Measurements from ENCODE around the gene SLC2A13. TPM values are rescaled to one million over a fixed set of nuclear protein-coding genes. Genes with fewer than 3 reads are reported as not detected.

The SLC2A13 gene
- total RNA-seq, 2 donors from 2014 or later, result 5.9 to 13.7 TPM

GRCh38 chr12:39956725-39957124 lies 149.2 kb downstream of the SLC2A13 start:
- H3K36me3 ChIP-seq, result no peaks in the 10 kb centered on the region
- H3K4me1 ChIP-seq (replicated peaks), result no peaks in the 10 kb centered on the region
- no peak for DNase-seq (ENCODE audit: low spot score)
- intact Hi-C loops (cut with DNase I), result no loop called here
- H3K4me3 ChIP-seq, result no peak overlapping the region
- 94% methylated on average over 2 of the region's 2 CpGs for WGBS
- no peak overlapping the region for H3K27ac ChIP-seq
- TF ChIP-seq CTCF (IDR thresholded peaks at IDR 0.05), result no peak
- TF ChIP-seq POLR2AphosphoS5 (IDR thresholded peaks at IDR 0.05), result no peak
- TF ChIP-seq POLR2A (IDR thresholded peaks at IDR 0.05), result no peak
- H3K27me3 ChIP-seq (replicated peaks; ENCODE audit: insufficient read depth), result no peaks in the 10 kb centered on the region
- H3K9me3 ChIP-seq, result no peaks in the 10 kb centered on the region

- TF ChIP-seq POLR2AphosphoS5 (IDR thresholded peaks at IDR 0.05) (no peak), CTCF (IDR thresholded peaks at IDR 0.05) (no peak), POLR2A (IDR thresholded peaks at IDR 0.05) (no peak)
- no peaks in the 10 kb centered on the region for H3K9me3 ChIP-seq
- no peaks in the 10 kb centered on the region for H3K36me3 ChIP-seq
- H3K27me3 ChIP-seq (replicated peaks; ENCODE audit: insufficient read depth), result no peaks in the 10 kb centered on the region
- H3K4me3 ChIP-seq, result no peak overlapping the region
- H3K27ac ChIP-seq, result no peak overlapping the region
- no peaks in the 10 kb centered on the region for H3K4me1 ChIP-seq (replicated peaks)
- intact Hi-C loops (cut with DNase I), result no loop called here
- no peak for DNase-seq (ENCODE audit: low spot score)
- 95% methylated on average over 14 of the region's 14 CpGs for WGBS
Observed at GRCh38 chr12:39946361-39947280, 159.3 kb downstream of the SLC2A13 start.

- no peak overlapping the region for H3K27ac ChIP-seq
- H3K27me3 ChIP-seq (replicated peaks; ENCODE audit: insufficient read depth), result no peaks in the 10 kb centered on the region
- 92% methylated on average over 1 of the region's 1 CpG for whole genome bisulfite sequencing
Observed at GRCh38 chr12:39937119-39937518, 168.8 kb downstream of the SLC2A13 start.

GRCh38 chr12:39935839-39936238 lies 170.0 kb downstream of the SLC2A13 start:
- no peaks in the 10 kb centered on the region for H3K27me3 ChIP-seq (replicated peaks; ENCODE audit: insufficient read depth)
- no peak for DNase-seq (ENCODE audit: low spot score)
- H3K36me3 ChIP-seq, result no peaks in the 10 kb centered on the region
- H3K4me1 ChIP-seq (replicated peaks), result no peaks in the 10 kb centered on the region
- intact Hi-C loops (cut with DNase I), result no loop called here
- no peaks in the 10 kb centered on the region for H3K9me3 ChIP-seq
- no peak overlapping the region for H3K4me3 ChIP-seq
- H3K27ac ChIP-seq, result no peak overlapping the region
- TF ChIP-seq POLR2AphosphoS5 (IDR thresholded peaks at IDR 0.05) (no peak), POLR2A (IDR thresholded peaks at IDR 0.05) (no peak), CTCF (IDR thresholded peaks at IDR 0.05) (no peak)
- 96% methylated on average over 2 of the region's 2 CpGs for WGBS

More at GRCh38 chr12:39937119-39937518, 168.8 kb downstream of the SLC2A13 start:
- H3K9me3 ChIP-seq, result no peaks in the 10 kb centered on the region
- no peaks in the 10 kb centered on the region for H3K4me1 ChIP-seq (replicated peaks)
- intact Hi-C loops (cut with DNase I), result no loop called here
- no peak for DNase-seq (ENCODE audit: low spot score)
- no peak overlapping the region for H3K4me3 ChIP-seq
- TF ChIP-seq POLR2A (IDR thresholded peaks at IDR 0.05) (no peak), POLR2AphosphoS5 (IDR thresholded peaks at IDR 0.05) (no peak), CTCF (IDR thresholded peaks at IDR 0.05) (no peak)
- H3K36me3 ChIP-seq, result no peaks in the 10 kb centered on the region

GRCh38 chr12:39935275-39935674 lies 170.6 kb downstream of the SLC2A13 start:
- no peaks in the 10 kb centered on the region for H3K4me1 ChIP-seq (replicated peaks)
- no peaks in the 10 kb centered on the region for H3K36me3 ChIP-seq
- no peaks in the 10 kb centered on the region for H3K9me3 ChIP-seq
- intact Hi-C loops (cut with DNase I), result no loop called here
- no peak for DNase-seq (ENCODE audit: low spot score)
- H3K27me3 ChIP-seq (replicated peaks; ENCODE audit: insufficient read depth), result no peaks in the 10 kb centered on the region
- 100% methylated on average over 1 of the region's 1 CpG for WGBS
- H3K4me3 ChIP-seq, result no peak overlapping the region
- no peak for TF ChIP-seq POLR2A (IDR thresholded peaks at IDR 0.05)
- TF ChIP-seq CTCF (IDR thresholded peaks at IDR 0.05), result no peak
- TF ChIP-seq POLR2AphosphoS5 (IDR thresholded peaks at IDR 0.05), result no peak
- H3K27ac ChIP-seq, result no peak overlapping the region
